PC-9 (cell line): Measurements from ENCODE around the gene DNAJC30. TPM values are rescaled to one million over a fixed set of nuclear protein-coding genes. Genes with fewer than 3 reads are reported as not detected.
"Not testable (repeated sequence)": the region's sequence is repeated elsewhere in the genome, so short reads cannot be mapped to it uniquely, and the experiment has no call there.

ENCODE experiments used
- BruUV-seq: library from RNA; stranded (reverse); fragments of 400-500 nt; replicated peaks from 2 replicates; lab custom pipeline; 2021; lab: Mats Ljungman, UMichigan
- CTCF ChIA-PET: fragments of 300-600 bp; sonication (Branson Sonifier 250); formaldehyde crosslinking; loops from one replicate; lab custom pipeline; 2022; ENCODE audit warnings: antibody characterized with exemption; lab: Charles Lee
- POLR2A ChIA-PET: fragments of 300-600 bp; sonication (Branson Sonifier 250); formaldehyde crosslinking; loops from one replicate; lab custom pipeline; 2022; ENCODE audit warnings: antibody characterized with exemption; ENCODE audit not compliant: unreplicated experiment; lab: Charles Lee
- DNase-seq, 2 experiments: peaks; one replicate each; pipeline versions ENCODE4 v3.0.0 to v3.0.0-alpha.2; 2015 to 2022; ENCODE audit warnings: mixed read lengths in 1 of 2
- H2AFZ ChIP-seq: fragments of 200-600 bp; sonication (generic); 2 replicates; pipeline ENCODE4 v1.8.1; 2017; ENCODE audit warnings: antibody characterized with exemption
- H3F3A ChIP-seq: fragments of 200-600 bp; sonication (generic); 2 replicates; pipeline ENCODE4 v1.8.1; 2017; ENCODE audit warnings: antibody characterized with exemption, mild to moderate bottlenecking, low read depth; ENCODE audit not compliant: insufficient read depth
- H3K27ac ChIP-seq: fragments of 200-600 bp; sonication (generic); 2 replicates; pipeline ENCODE4 v1.6.1; 2016; ENCODE audit warnings: mixed run types
- H3K27me3 ChIP-seq: fragments of 200-600 bp; sonication (generic); 2 replicates; pipeline ENCODE4 v1.6.1; 2016; ENCODE audit warnings: low read depth, mixed run types; ENCODE audit not compliant: insufficient read depth
- H3K36me3 ChIP-seq: fragments of 200-600 bp; sonication (generic); 2 replicates; pipeline ENCODE4 v1.6.1; 2016; ENCODE audit warnings: low read depth, mixed run types
- H3K4me1 ChIP-seq: fragments of 200-600 bp; sonication (generic); replicated peaks from 2 replicates; pipeline ENCODE4 v1.6.1; 2016; ENCODE audit warnings: mixed run types; ENCODE audit not compliant: insufficient read depth
- H3K4me2 ChIP-seq: fragments of 200-600 bp; sonication (generic); 2 replicates; pipeline ENCODE4 v1.6.1; 2017; ENCODE audit warnings: mixed run types
- H3K4me3 ChIP-seq: fragments of 200-600 bp; sonication (generic); 2 replicates; pipeline ENCODE4 v1.6.1; 2016; ENCODE audit warnings: mixed run types
- H3K79me2 ChIP-seq: fragments of 200-600 bp; sonication (generic); 2 replicates; pipeline ENCODE4 v1.6.1; 2017; ENCODE audit warnings: low read depth, mixed run types
- H3K9me2 ChIP-seq: fragments of 200-600 bp; sonication (generic); 2 replicates; pipeline ENCODE4 v1.8.1; 2017; ENCODE audit warnings: mild to moderate bottlenecking; ENCODE audit not compliant: insufficient read depth
- H3K9me3 ChIP-seq: fragments of 200-600 bp; sonication (generic); 2 replicates; pipeline ENCODE4 v1.8.1; 2016; ENCODE audit warnings: low read depth; ENCODE audit not compliant: insufficient read depth
- H4K20me1 ChIP-seq: fragments of 200-600 bp; sonication (generic); 2 replicates; pipeline ENCODE4 v1.8.1; 2017; ENCODE audit not compliant: insufficient read depth
- CTCF ChIP-seq: fragments of 200-600 bp; sonication (generic); conservative IDR thresholded peaks from 2 replicates; pipeline ENCODE4 v1.6.1; 2017; ENCODE audit warnings: mixed run types, antibody characterized with exemption, mild to moderate bottlenecking, moderate library complexity
- EZH2 ChIP-seq: fragments of 200-600 bp; sonication (generic); IDR thresholded peaks from 2 replicates; pipeline ENCODE4 v1.8.0; 2017; ENCODE audit warnings: antibody characterized with exemption, low read depth
- intact Hi-C: fragments of 100-400 bp; cut with micrococcal nuclease; formaldehyde crosslinking; loops from one replicate; pipeline ENCODE4 v1.10.0; 2022; ENCODE audit not compliant: unreplicated experiment
- total RNA-seq: library from RNA; stranded (reverse); gene quantifications from 2 replicates; pipeline ENCODE4 v1.2.3, GENCODE V29; 2021

The DNAJC30 gene
- total RNA-seq, 1 experiment from 2014 or later = 9.5 TPM

DNA sequence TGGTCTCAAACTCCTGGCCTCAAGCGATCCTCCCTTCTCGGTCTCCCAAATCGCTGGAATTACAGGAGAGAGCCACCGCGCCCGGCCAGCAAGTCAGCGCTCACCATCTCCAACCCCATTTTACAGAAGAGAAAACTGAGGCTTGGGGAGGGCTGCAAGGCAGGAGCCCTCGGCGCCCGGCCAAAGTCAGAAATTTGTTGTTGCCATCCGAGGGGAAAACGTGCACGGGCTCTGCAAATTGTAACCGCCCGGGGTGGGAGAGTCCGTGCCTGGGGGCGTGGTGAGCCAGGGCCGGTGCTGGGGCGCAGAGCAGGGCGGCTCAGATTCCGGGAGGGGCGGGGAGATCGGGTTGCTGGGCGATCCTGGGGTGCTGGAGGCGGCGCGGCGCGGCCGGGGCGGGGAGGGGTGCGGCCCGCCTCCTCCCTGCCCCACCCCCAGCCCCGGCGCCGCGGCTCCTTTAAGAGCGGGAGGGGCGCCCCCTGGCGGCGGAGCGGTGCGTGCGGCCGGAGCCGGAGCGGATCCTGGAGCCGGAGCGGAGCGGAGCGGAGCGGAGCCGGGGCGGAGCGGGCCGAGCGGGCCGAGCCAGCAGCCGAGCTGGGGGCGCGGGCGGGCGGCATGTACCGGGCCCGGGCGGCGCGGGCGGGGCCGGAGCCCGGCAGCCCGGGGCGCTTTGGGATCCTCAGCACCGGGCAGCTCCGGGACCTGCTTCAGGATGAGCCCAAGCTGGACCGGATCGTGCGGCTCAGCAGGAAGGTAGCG, 15.7 kb downstream of the DNAJC30 start, which contains the start of gene VPS37D:
Gene VPS37D (plus strand): TSS at position 488 of the 759 bp plus-strand sequence. CDS start 128 bp downstream, at position 616.
- Histone ChIP-seq H3K27me3 (no peaks in the 10 kb centered on the region), H3K4me2 (peak within 1 kb of the TSS; percentile 75), H3K9me3 (no peaks in the 10 kb centered on the region), H4K20me1 (no peaks in the 10 kb centered on the region), H2AFZ (peak within 1 kb of the TSS; percentile 73), H3K36me3 (no peaks in the 10 kb centered on the region), H3K9me2 (no peaks in the 10 kb centered on the region), H3K4me1 (0 out of 2 replicates have a peak, but pooled peaks cover 4% of the 10 kb centered on the region), H3K27ac (no peak within 1 kb of the TSS), H3F3A (peaks cover 18% of the 10 kb centered on the region; the same call in 1 of the 2 replicates), H3K79me2 (no peaks in the 10 kb centered on the region), H3K4me3 (peak within 1 kb of the TSS; percentile 40; the same call in 1 of the 2 replicates)
- TF ChIP-seq CTCF (peak; percentile 50; the same call in 1 of the 2 replicates), EZH2 (no peak)
- CTCF ChIA-PET = interaction anchor here (0.7 kb wide), 1 partner anchor 60 kb away, joined by 3 read pairs; no protein-coding TSS in a partner anchor
- POLR2A ChIA-PET = interaction anchor here (0.5 kb wide), 1 partner anchor 38 kb away, joined by 4 read pairs; no protein-coding TSS in a partner anchor
- BruUV-seq = no TSS peak
- DNase-seq = peak; percentile 69 to 97
- intact Hi-C loops = loop anchor here (1.0 to 5.0 kb wide), 4 partner anchors 40 to 145 kb away; partner anchors contain the start of genes BAZ1B and STX1A

DNA sequence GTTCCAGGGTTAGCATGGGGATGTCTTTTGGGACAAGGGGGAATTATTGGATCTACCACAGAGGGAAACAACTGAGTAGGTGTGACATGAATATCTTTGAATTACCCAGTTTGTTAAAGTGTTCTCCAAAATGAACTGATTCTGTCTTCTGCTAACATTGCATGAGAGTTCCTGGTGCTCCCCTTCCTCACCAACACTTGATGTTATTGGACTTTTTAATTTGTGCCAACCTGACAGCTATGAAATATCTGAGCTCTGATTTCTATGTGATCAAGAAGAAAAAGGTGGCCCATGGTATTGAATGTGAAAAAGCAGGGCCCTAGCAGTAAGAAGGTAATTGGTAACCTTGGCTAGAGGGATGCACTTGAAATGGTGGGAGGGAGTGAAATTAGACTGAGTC, 20.2 kb downstream of the DNAJC30 start:
- H3K79me2 ChIP-seq = no peaks in the 10 kb centered on the region
- H3K27me3 ChIP-seq = no peaks in the 10 kb centered on the region
- no peak overlapping the region for H3K4me3 ChIP-seq
- ChIA-PET POLR2A (interaction anchor here (0.6 kb wide), 1 partner anchor 50 kb away, joined by 5 read pairs; no protein-coding TSS in a partner anchor), CTCF (interaction anchor here (0.6 kb wide), 1 partner anchor 60 kb away, joined by 4 read pairs; no protein-coding TSS in a partner anchor)
- peaks cover 18% of the 10 kb centered on the region; the same call in 1 of the 2 replicates for H3F3A ChIP-seq
- H2AFZ ChIP-seq = no peak overlapping the region
- intact Hi-C loops = no loop called here
- no peak overlapping the region for H3K4me2 ChIP-seq
- no TSS peak for BruUV-seq
- no peaks in the 10 kb centered on the region for H3K36me3 ChIP-seq
- no peak for DNase-seq
- H4K20me1 ChIP-seq = no peaks in the 10 kb centered on the region
- no peak for TF ChIP-seq CTCF
- TF ChIP-seq EZH2 = no peak
- H3K27ac ChIP-seq = no peak overlapping the region
- no peaks in the 10 kb centered on the region for H3K9me2 ChIP-seq
- no peaks in the 10 kb centered on the region for H3K9me3 ChIP-seq
- H3K4me1 ChIP-seq = 0 out of 2 replicates have a peak, but pooled peaks cover 4% of the 10 kb centered on the region

- H3K4me1 ChIP-seq, CTCF ChIA-PET, H3K27me3 ChIP-seq, intact Hi-C loops, DNase-seq, H3K4me3 ChIP-seq, H3K4me2 ChIP-seq, H3K9me3 ChIP-seq, H3K27ac ChIP-seq, H3K36me3 ChIP-seq, H4K20me1 ChIP-seq, H3K79me2 ChIP-seq, H3F3A ChIP-seq, H2AFZ ChIP-seq, H3K9me2 ChIP-seq, BruUV-seq: not testable (repeated sequence)
- POLR2A ChIA-PET = interaction anchor here (0.6 kb wide), 1 partner anchor 135 kb away, joined by 4 read pairs; no protein-coding TSS in a partner anchor
Measured at GRCh38 chr7:73660594-73660993, 22.7 kb downstream of the DNAJC30 start.
